ENCODE results near the gene FIS1. TPM values are rescaled to one million over a fixed set of nuclear protein-coding genes. Genes with fewer than 3 reads are reported as not detected.

Gene FIS1
- total and polyA plus RNA-seq, 10 of the 15 experiments (the other 5 are each of a cell fraction or from before 2014, with no cell fraction given): 83.4 to 149 (median 108) TPM

GRCh38 chr7:101201695-101202602 lies 42.9 kb downstream of the FIS1 start:
- no peak for DNase-seq (ENCODE audit: low read depth, low spot score)
- ChIA-PET POLR2A (no interaction called here), RAD21 (ENCODE audit: unreplicated experiment) (interaction anchor here (1.9 kb wide), 1 partner anchor 81 kb away, joined by 5 read pairs; no protein-coding TSS in a partner anchor), SMC1A (ENCODE audit: uncharacterized antibody, unreplicated experiment) (interaction anchor here (0.6 kb wide), 1 partner anchor 27 kb away, joined by 3 read pairs; no protein-coding TSS in a partner anchor), CTCF (interaction anchor here (4.1 kb wide), 1 partner anchor 10 kb away, joined by 18 read pairs; no protein-coding TSS in a partner anchor)
- H3K27ac ChIP-seq (ENCODE audit: control insufficient read depth, insufficient read depth): no peak overlapping the region
- no peak for FAIRE-seq
- H3K4me3 ChIP-seq: no peak overlapping the region
- peak; percentile 59; the same call in 2 of the 3 replicates for ATAC-seq
- in situ Hi-C loops (cut with MboI): no loop called here
- no TSS peak for BruUV-seq (replicated peaks)
- H3K27me3 ChIP-seq (replicated peaks in 1 of 2; ENCODE audit: control insufficient read depth in 2 of 2, insufficient read depth in 2 of 2, low read length in 1 of 2): peaks cover 0 to 9% of the 10 kb centered on the region in 2 experiments; a peak in 2 of 4 replicates
- H3K79me2 ChIP-seq (ENCODE audit: control insufficient read depth, insufficient read depth, low read length): no peaks in the 10 kb centered on the region
- WGBS (ENCODE audit: insufficient coverage, insufficient replicate concordance, low lambda C conversion rate, missing lambda C conversion rate): 36% methylated on average over 65 of the region's 75 CpGs
- no peak overlapping the region for H3K9ac ChIP-seq (ENCODE audit: control insufficient read depth, insufficient read depth, low read length)
- H3K4me1 ChIP-seq (ENCODE audit: control insufficient read depth, insufficient read depth, low read length): no peaks in the 10 kb centered on the region; the same call in 1 of the 2 replicates
- intact Hi-C loops (cut with micrococcal nuclease; ENCODE audit: unreplicated experiment): no loop called here
- no peaks in the 10 kb centered on the region for H4K20me1 ChIP-seq (ENCODE audit: control insufficient read depth, insufficient read depth)
- H3K9me3 ChIP-seq (replicated peaks; ENCODE audit: control insufficient read depth, insufficient read depth, low read length): no peaks in the 10 kb centered on the region
- H3K36me3 ChIP-seq (ENCODE audit: control insufficient read depth in 2 of 2, insufficient read depth in 2 of 2, low read length in 1 of 2): no peaks in the 10 kb centered on the region
- no peak overlapping the region for H2AFZ ChIP-seq (ENCODE audit: control insufficient read depth, low read depth, low read length)
- no peak overlapping the region for H3K4me2 ChIP-seq (ENCODE audit: control insufficient read depth, insufficient read depth)
- peak; percentile 23; the same call in 1 of the 2 replicates for TF ChIP-seq SPI1 (IDR thresholded peaks at IDR 0.05; ENCODE audit: borderline replicate concordance, insufficient read depth, low read depth, low read length)
- no peak for TF ChIP-seq PRDM15 (CRISPR knock-in tag; IDR thresholded peaks at IDR 0.05)
